Stimulated activated effector memory CD8-positive, alpha-beta T cell treated with anti-CD3 and anti-CD28 coated beads, Interleukin-12 subunit alpha, Interleukin-12 subunit beta, amount 100 ng/mL, for 72 hours (primary cell): ENCODE measurements around the gene VDAC2.

Source experiments
- ATAC-seq: fragments of 150-1000 bp; cut with Tn5 transposase; 2 replicates; pipeline ENCODE4 v1.10.0; 2021
- DNase-seq, 2 donors: peaks; one replicate each; pipeline ENCODE4 v3.0.0; 2021 to 2022; ENCODE audit warnings: low spot score in 2 of 2
- H3K27ac Mint-ChIP-seq: one replicate; pipeline ENCODE4 v1.8.0; 2022; ENCODE audit warnings: mild to moderate bottlenecking, mixed read lengths
- H3K36me3 Mint-ChIP-seq: one replicate; pipeline ENCODE4 v1.8.0; 2022; ENCODE audit warnings: mild to moderate bottlenecking, mixed read lengths
- H3K4me1 Mint-ChIP-seq: one replicate; pipeline ENCODE4 v1.8.0; 2022; ENCODE audit warnings: mixed read lengths
- H3K4me3 Mint-ChIP-seq: one replicate; pipeline ENCODE4 v1.8.0; 2022; ENCODE audit warnings: mild to moderate bottlenecking, mixed read lengths
- H3K9me3 Mint-ChIP-seq: one replicate; pipeline ENCODE4 v1.8.0; 2022; ENCODE audit warnings: mixed read lengths

VDAC2 gene

DNA sequence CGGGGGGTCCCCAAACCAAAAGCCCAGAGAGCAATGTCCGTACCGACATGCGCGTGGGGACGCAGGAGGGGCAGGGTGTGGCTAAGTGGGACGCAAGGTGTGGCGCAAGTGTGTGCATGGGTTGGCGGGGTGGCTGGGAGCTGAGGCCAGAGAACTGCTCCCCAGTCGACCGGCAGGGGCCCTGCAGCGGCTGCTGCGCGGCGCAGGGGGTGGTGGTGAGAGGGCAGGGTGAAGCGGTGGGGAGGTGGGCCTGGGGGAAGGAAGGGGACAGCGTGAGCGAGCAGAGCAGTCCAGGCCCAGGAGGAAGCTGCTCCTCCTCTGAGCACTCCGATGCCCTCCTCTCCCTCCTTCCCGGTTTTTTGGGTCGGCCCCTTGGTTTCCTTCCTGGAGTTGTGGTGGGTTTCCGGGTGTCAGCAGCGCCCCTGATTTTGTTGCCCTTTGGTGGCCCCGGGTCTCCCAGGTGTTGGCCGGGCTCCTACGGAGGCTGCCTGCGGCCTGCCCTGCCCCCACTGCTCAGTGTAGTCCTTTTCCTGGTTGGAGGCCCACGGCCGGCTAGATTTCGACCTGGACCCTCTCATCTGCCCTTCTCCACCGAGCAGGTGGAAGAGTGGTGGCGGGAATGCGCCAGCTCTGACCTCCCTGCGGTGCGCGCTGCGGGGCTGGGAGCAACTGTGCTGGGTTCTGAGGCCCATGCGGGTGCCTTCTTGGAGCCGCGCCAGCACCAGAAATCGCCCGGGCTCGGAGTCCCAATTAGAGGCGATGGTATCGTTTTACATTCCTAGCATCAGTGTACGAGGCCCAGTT is 65.7 kb downstream of the VDAC2 start:
- Mint-ChIP-seq H3K36me3 (no peaks in the 10 kb centered on the region), H3K27ac (no peak overlapping the region), H3K9me3 (no peaks in the 10 kb centered on the region), H3K4me3 (no peak overlapping the region), H3K4me1 (no peaks in the 10 kb centered on the region)
- ATAC-seq: no peak
- no peak for DNase-seq

DNA sequence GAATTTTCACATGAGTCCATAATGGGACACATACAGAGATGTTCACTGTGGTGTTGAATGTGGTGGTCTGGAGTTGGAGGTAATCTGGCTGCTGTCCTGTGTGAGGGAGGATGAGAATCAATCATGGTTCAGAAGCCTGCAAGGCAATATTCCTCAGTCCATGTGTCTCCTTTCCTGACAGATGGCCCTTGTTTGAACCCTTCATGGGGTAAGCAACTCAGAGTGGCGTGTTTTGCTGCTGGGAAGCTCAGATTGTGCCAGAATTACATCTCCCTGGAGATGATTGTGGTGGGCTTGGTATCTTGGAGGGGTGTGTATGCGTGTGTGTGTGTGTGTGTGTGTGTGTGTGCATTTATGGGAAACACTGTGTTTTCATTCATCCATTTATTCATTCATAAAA is 69.6 kb downstream of the VDAC2 start:
- Mint-ChIP-seq H3K4me3 (no peak overlapping the region), H3K36me3 (no peaks in the 10 kb centered on the region), H3K4me1 (peaks cover 9% of the 10 kb centered on the region), H3K9me3 (no peaks in the 10 kb centered on the region), H3K27ac (no peak overlapping the region)
- ATAC-seq: no peak
- DNase-seq: no peak
